Neural crest cell (in vitro differentiated cells): ENCODE measurements around the gene RUFY3. TPM values are rescaled to one million over a fixed set of nuclear protein-coding genes. Genes with fewer than 3 reads are reported as not detected.
"Not testable (repeated sequence)": the region's sequence is repeated elsewhere in the genome, so short reads cannot be mapped to it uniquely, and the experiment has no call there.

Source experiments
- DNase-seq: peaks from one replicate; pipeline ENCODE4 v3.0.0; 2021; ENCODE audit warnings: low read depth, mixed read lengths, low spot score
- H3K27ac Mint-ChIP-seq: one replicate; pipeline ENCODE4 v1.8.0; 2021; ENCODE audit warnings: mild to moderate bottlenecking, mixed read lengths; ENCODE audit not compliant: unreplicated experiment
- H3K27me3 Mint-ChIP-seq: 2 replicates; pipeline ENCODE4 v1.8.0; 2021; ENCODE audit warnings: low read depth, mild to moderate bottlenecking, mixed read lengths
- H3K36me3 Mint-ChIP-seq: 2 replicates; pipeline ENCODE4 v1.8.0; 2021; ENCODE audit warnings: low read depth, mild to moderate bottlenecking, mixed read lengths
- H3K4me1 Mint-ChIP-seq: 2 replicates; pipeline ENCODE4 v1.8.0; 2021; ENCODE audit warnings: mixed read lengths
- H3K4me3 Mint-ChIP-seq: one replicate; pipeline ENCODE4 v1.8.0; 2021; ENCODE audit warnings: mild to moderate bottlenecking, mixed read lengths
- H3K9me3 Mint-ChIP-seq: 2 replicates; pipeline ENCODE4 v1.8.0; 2021; ENCODE audit warnings: mixed read lengths
- CTCF ChIP-seq: fragments of 200-600 bp; sonication (generic); conservative IDR thresholded peaks from 2 replicates; pipeline ENCODE4 v1.5.0; 2021; ENCODE audit warnings: antibody characterized with exemption, mild to moderate bottlenecking
- total RNA-seq: library from RNA; stranded (reverse); gene quantifications from 2 replicates; pipeline ENCODE4 v1.2.1, GENCODE V29; 2021

RUFY3 gene
- total RNA-seq, 1 donor from 2014 or later, result 98.8 TPM

- Mint-ChIP-seq H3K9me3 (no peaks in the 10 kb centered on the region), H3K4me3 (no peak overlapping the region), H3K27me3 (no peaks in the 10 kb centered on the region), H3K36me3 (no peaks in the 10 kb centered on the region), H3K4me1 (peaks cover 31% of the 10 kb centered on the region), H3K27ac (no peak overlapping the region)
- TF ChIP-seq CTCF, result no peak
- DNase-seq, result no peak
Measured at GRCh38 chr4:70724463-70724862, 2.7 kb downstream of the RUFY3 start.

- Mint-ChIP-seq H3K4me3 (no peak overlapping the region), H3K9me3 (no peaks in the 10 kb centered on the region), H3K27me3 (no peaks in the 10 kb centered on the region)
Measured at GRCh38 chr4:70725633-70726032, 3.9 kb downstream of the RUFY3 start.

GRCh38 chr4:70726515-70726914 lies 4.8 kb downstream of the RUFY3 start:
- not testable (repeated sequence) for DNase-seq, H3K4me3 Mint-ChIP-seq, H3K27me3 Mint-ChIP-seq, H3K27ac Mint-ChIP-seq, H3K36me3 Mint-ChIP-seq, H3K9me3 Mint-ChIP-seq
- H3K4me1 Mint-ChIP-seq, result peaks cover 30% of the 10 kb centered on the region

More at GRCh38 chr4:70725633-70726032, 3.9 kb downstream of the RUFY3 start:
- Mint-ChIP-seq H3K27ac (no peak overlapping the region), H3K36me3 (no peaks in the 10 kb centered on the region), H3K4me1 (peaks cover 31% of the 10 kb centered on the region)
- DNase-seq, result no peak
- no peak for TF ChIP-seq CTCF

- no peak overlapping the region for H3K27ac Mint-ChIP-seq
- no peak overlapping the region for H3K4me3 Mint-ChIP-seq
- TF ChIP-seq CTCF, result no peak
- peaks cover 2% of the 10 kb centered on the region for H3K36me3 Mint-ChIP-seq
- H3K9me3 Mint-ChIP-seq, result no peaks in the 10 kb centered on the region
- no peak for DNase-seq
- H3K4me1 Mint-ChIP-seq, result peaks cover 15% of the 10 kb centered on the region
- no peaks in the 10 kb centered on the region for H3K27me3 Mint-ChIP-seq
Measured at GRCh38 chr4:70728091-70728490, 6.3 kb downstream of the RUFY3 start.

GRCh38 chr4:70732878-70733277 lies 11.1 kb downstream of the RUFY3 start:
- H3K27ac Mint-ChIP-seq, H3K36me3 Mint-ChIP-seq, DNase-seq, H3K4me3 Mint-ChIP-seq, H3K9me3 Mint-ChIP-seq, H3K27me3 Mint-ChIP-seq: not testable (repeated sequence)
- peaks cover 12% of the 10 kb centered on the region for H3K4me1 Mint-ChIP-seq

GRCh38 chr4:70734168-70734954 lies 12.6 kb downstream of the RUFY3 start:
- H3K27ac Mint-ChIP-seq, result no peak overlapping the region
- H3K9me3 Mint-ChIP-seq, result no peaks in the 10 kb centered on the region
- no peak overlapping the region for H3K4me3 Mint-ChIP-seq
- no peak for TF ChIP-seq CTCF
- H3K36me3 Mint-ChIP-seq, result peaks cover 2% of the 10 kb centered on the region
- H3K4me1 Mint-ChIP-seq, result peaks cover 16% of the 10 kb centered on the region
- no peak for DNase-seq
- no peaks in the 10 kb centered on the region for H3K27me3 Mint-ChIP-seq
